Tibial artery (tissue), 4 donors: Measurements from ENCODE around the gene ABCC5.

Experiments
- DNase-seq, 2 donors: peaks; one replicate each; pipeline ENCODE4 v3.0.0-alpha.2; 2019
- H3K27ac ChIP-seq, 2 donors: fragments of 200-600 bp; sonication (generic) in 1 of 2; 1 replicate in 1 of 2; 2 replicates in 1 of 2; pipeline ENCODE4 v1.5.1; 2018 to 2019; ENCODE audit warnings: mild to moderate bottlenecking in 1 of 2
- H3K27me3 ChIP-seq, 2 donors: fragments of 200-600 bp; sonication (generic) in 1 of 2; one replicate each; pipeline versions ENCODE4 v1.5.1 to v1.6.0; 2016 to 2019
- H3K36me3 ChIP-seq, 3 donors: fragments of 200-600 bp; sonication (generic) in 2 of 3; one replicate each; pipeline ENCODE4 v1.5.1; 2016 to 2019; ENCODE audit warnings: mild to moderate bottlenecking in 2 of 3
- H3K4me1 ChIP-seq, 4 donors: fragments of 200-600 bp; sonication (generic) in 2 of 4; 1 replicate in 3 of 4; 2 replicates in 1 of 4; pipeline ENCODE4 v1.5.1; 2016 to 2019
- H3K4me3 ChIP-seq, 2 donors: fragments of 200-600 bp; sonication (generic) in 1 of 2; 1 replicate in 1 of 2; 2 replicates in 1 of 2; pipeline ENCODE4 v1.5.1; 2018 to 2019; ENCODE audit warnings: mild to moderate bottlenecking in 2 of 2
- H3K9me3 ChIP-seq, 3 donors: fragments of 200-600 bp; sonication (generic) in 1 of 3; one replicate each; pipeline ENCODE4 v1.5.1; 2016 to 2019
- CTCF ChIP-seq, 2 experiments: fragments of 200-600 bp in 1 of 2; fragments of 450-650 bp in 1 of 2; IDR thresholded peaks; one replicate each; pipeline ENCODE4 v1.5.1; 2017 to 2019; ENCODE audit warnings: antibody characterized with exemption in 2 of 2, mild to moderate bottlenecking in 1 of 2, moderate library complexity in 1 of 2
- intact Hi-C: fragments of 100-400 bp; cut with DNase I; formaldehyde crosslinking; loops from one replicate; pipeline ENCODE4 v1.15.0; 2023; ENCODE audit warnings: low total_unique reads

Gene ABCC5

GRCh38 chr3:183904833-183905780, 112.6 kb downstream of the ABCC5 start:
- H3K4me3 ChIP-seq, result no peak overlapping the region
- no peak for TF ChIP-seq CTCF (IDR thresholded peaks at IDR 0.05)
- no peaks in the 10 kb centered on the region for H3K4me1 ChIP-seq
- intact Hi-C loops, result no loop called here
- no peak for DNase-seq
- peaks cover 0 to 6% of the 10 kb centered on the region in 2 donors for H3K27me3 ChIP-seq
- H3K9me3 ChIP-seq, result no peaks in the 10 kb centered on the region
- no peaks in the 10 kb centered on the region for H3K36me3 ChIP-seq
- no peak overlapping the region for H3K27ac ChIP-seq

- H3K4me3 ChIP-seq, result no peak overlapping the region
- TF ChIP-seq CTCF (IDR thresholded peaks at IDR 0.05), result no peak
- H3K27ac ChIP-seq, result no peak overlapping the region
- intact Hi-C loops, result loop anchor here (10.0 kb wide), 1 partner anchor 357 kb away; no protein-coding TSS in a partner anchor
- no peaks in the 10 kb centered on the region for H3K36me3 ChIP-seq
- H3K9me3 ChIP-seq, result no peaks in the 10 kb centered on the region
- no peaks in the 10 kb centered on the region for H3K4me1 ChIP-seq
- H3K27me3 ChIP-seq, result peaks cover 0 to 22% of the 10 kb centered on the region in 2 donors
- DNase-seq, result no peak
Observed at GRCh38 chr3:183898028-183898431, 119.7 kb downstream of the ABCC5 start.

GRCh38 chr3:183897606-183898005, 120.1 kb downstream of the ABCC5 start:
- intact Hi-C loops, result loop anchor here (10.0 kb wide), 1 partner anchor 357 kb away; no protein-coding TSS in a partner anchor
- no peaks in the 10 kb centered on the region for H3K4me1 ChIP-seq
- H3K27me3 ChIP-seq, result peaks cover 0 to 22% of the 10 kb centered on the region in 2 donors
- no peak overlapping the region for H3K4me3 ChIP-seq
- H3K36me3 ChIP-seq, result no peaks in the 10 kb centered on the region
- H3K9me3 ChIP-seq, result no peaks in the 10 kb centered on the region
- no peak for DNase-seq
- no peak for TF ChIP-seq CTCF (IDR thresholded peaks at IDR 0.05)
- H3K27ac ChIP-seq, result no peak overlapping the region

- no peak for DNase-seq
- Histone ChIP-seq H3K27ac (no peak overlapping the region), H3K4me1 (no peaks in the 10 kb centered on the region), H3K9me3 (no peaks in the 10 kb centered on the region), H3K4me3 (no peak overlapping the region), H3K36me3 (no peaks in the 10 kb centered on the region), H3K27me3 (peaks cover 0 to 22% of the 10 kb centered on the region in 2 donors)
- TF ChIP-seq CTCF (IDR thresholded peaks at IDR 0.05), result no peak
- intact Hi-C loops, result loop anchor here (10.0 kb wide), 1 partner anchor 358 kb away; no protein-coding TSS in a partner anchor
Observed at GRCh38 chr3:183896610-183897009, 121.1 kb downstream of the ABCC5 start.

- no peaks in the 10 kb centered on the region for H3K36me3 ChIP-seq
- no peak for DNase-seq
- H3K4me3 ChIP-seq, result no peak overlapping the region
- TF ChIP-seq CTCF (IDR thresholded peaks at IDR 0.05), result no peak
- H3K4me1 ChIP-seq, result no peaks in the 10 kb centered on the region
- no peak overlapping the region for H3K27ac ChIP-seq
- H3K9me3 ChIP-seq, result no peaks in the 10 kb centered on the region
- peaks cover 0 to 22% of the 10 kb centered on the region in 2 donors for H3K27me3 ChIP-seq
- intact Hi-C loops, result loop anchor here (10.0 kb wide), 1 partner anchor 359 kb away; no protein-coding TSS in a partner anchor
Observed at GRCh38 chr3:183896184-183896583, 121.5 kb downstream of the ABCC5 start.
